ENCODE results near the gene XPA.

Gene XPA

GRCh38 chr9:97696803-97697601, at the start of gene XPA:
TSS of gene XPA (minus strand) at chr9:97697340. CDS start at chr9:97697292, 48 bp downstream.
- no peak for TF ChIP-seq CTCF (IDR thresholded peaks at IDR 0.05)

GRCh38 chr9:97744710-97745708, 47.9 kb upstream of the XPA start:
- no peak for TF ChIP-seq CTCF (IDR thresholded peaks at IDR 0.05)

GRCh38 chr9:97742545-97742944, 45.4 kb upstream of the XPA start:
- TF ChIP-seq CTCF (IDR thresholded peaks at IDR 0.05): no peak

- TF ChIP-seq CTCF (IDR thresholded peaks at IDR 0.05): no peak
These were observed 44.8 kb upstream of the XPA start for GRCh38 chr9:97741947-97742346.

- no peak for TF ChIP-seq CTCF (IDR thresholded peaks at IDR 0.05)
These were observed 44.0 kb upstream of the XPA start for GRCh38 chr9:97740848-97741821.

- TF ChIP-seq CTCF (IDR thresholded peaks at IDR 0.05): no peak
These were observed 40.3 kb upstream of the XPA start for GRCh38 chr9:97737429-97737828.

All from LNCAP (cell line).